Measurements from ENCODE around the gene FGF22. TPM values are rescaled to one million over a fixed set of nuclear protein-coding genes. Genes with fewer than 3 reads are reported as not detected.
"Not testable (repeated sequence)": the region's sequence is repeated elsewhere in the genome, so short reads cannot be mapped to it uniquely, and the experiment has no call there.

Gene FGF22
- total RNA-seq, 1 experiment from 2014 or later = not detected

- intact Hi-C loops (cut with micrococcal nuclease) = loop anchor here (1.0 to 5.0 kb wide), 2 partner anchors 69 to 78 kb away; partner anchors contain the start of gene HCN2
- Mint-ChIP-seq H3K9me3 (ENCODE audit: unreplicated experiment) (no peaks in the 10 kb centered on the region), H3K27me3 (ENCODE audit: insufficient read depth, unreplicated experiment) (no peaks in the 10 kb centered on the region), H3K36me3 (ENCODE audit: insufficient read depth, unreplicated experiment) (no peaks in the 10 kb centered on the region), H3K4me1 (ENCODE audit: insufficient read depth, unreplicated experiment) (peaks cover 25% of the 10 kb centered on the region), H3K4me3 (ENCODE audit: unreplicated experiment) (peak overlapping the region; percentile 56), H3K27ac (ENCODE audit: low read depth, unreplicated experiment) (no peak overlapping the region)
- BruUV-seq (replicated peaks) = no TSS peak
- TF ChIP-seq, protein P1, sequence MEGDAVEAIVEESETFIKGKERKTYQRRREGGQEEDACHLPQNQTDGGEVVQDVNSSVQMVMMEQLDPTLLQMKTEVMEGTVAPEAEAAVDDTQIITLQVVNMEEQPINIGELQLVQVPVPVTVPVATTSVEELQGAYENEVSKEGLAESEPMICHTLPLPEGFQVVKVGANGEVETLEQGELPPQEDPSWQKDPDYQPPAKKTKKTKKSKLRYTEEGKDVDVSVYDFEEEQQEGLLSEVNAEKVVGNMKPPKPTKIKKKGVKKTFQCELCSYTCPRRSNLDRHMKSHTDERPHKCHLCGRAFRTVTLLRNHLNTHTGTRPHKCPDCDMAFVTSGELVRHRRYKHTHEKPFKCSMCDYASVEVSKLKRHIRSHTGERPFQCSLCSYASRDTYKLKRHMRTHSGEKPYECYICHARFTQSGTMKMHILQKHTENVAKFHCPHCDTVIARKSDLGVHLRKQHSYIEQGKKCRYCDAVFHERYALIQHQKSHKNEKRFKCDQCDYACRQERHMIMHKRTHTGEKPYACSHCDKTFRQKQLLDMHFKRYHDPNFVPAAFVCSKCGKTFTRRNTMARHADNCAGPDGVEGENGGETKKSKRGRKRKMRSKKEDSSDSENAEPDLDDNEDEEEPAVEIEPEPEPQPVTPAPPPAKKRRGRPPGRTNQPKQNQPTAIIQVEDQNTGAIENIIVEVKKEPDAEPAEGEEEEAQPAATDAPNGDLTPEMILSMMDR (IDR thresholded peaks at IDR 0.05; ENCODE audit: unreplicated experiment) = peak; percentile 98
- peak; percentile 76 for DNase-seq (ENCODE audit: unreplicated experiment)
- CTCF ChIA-PET = interaction anchor here (0.6 to 2.2 kb wide), 2 partner anchors 59 to 69 kb away, joined by 3 to 7 read pairs; no protein-coding TSS in a partner anchor
- POLR2A ChIA-PET = no interaction called here
These were observed 25.3 kb downstream of the FGF22 start for GRCh38 chr19:664913-665443.

GRCh38 chr19:666985-667573 is 27.4 kb downstream of the FGF22 start:
- intact Hi-C loops (cut with micrococcal nuclease) = not testable (repeated sequence)

DNA sequence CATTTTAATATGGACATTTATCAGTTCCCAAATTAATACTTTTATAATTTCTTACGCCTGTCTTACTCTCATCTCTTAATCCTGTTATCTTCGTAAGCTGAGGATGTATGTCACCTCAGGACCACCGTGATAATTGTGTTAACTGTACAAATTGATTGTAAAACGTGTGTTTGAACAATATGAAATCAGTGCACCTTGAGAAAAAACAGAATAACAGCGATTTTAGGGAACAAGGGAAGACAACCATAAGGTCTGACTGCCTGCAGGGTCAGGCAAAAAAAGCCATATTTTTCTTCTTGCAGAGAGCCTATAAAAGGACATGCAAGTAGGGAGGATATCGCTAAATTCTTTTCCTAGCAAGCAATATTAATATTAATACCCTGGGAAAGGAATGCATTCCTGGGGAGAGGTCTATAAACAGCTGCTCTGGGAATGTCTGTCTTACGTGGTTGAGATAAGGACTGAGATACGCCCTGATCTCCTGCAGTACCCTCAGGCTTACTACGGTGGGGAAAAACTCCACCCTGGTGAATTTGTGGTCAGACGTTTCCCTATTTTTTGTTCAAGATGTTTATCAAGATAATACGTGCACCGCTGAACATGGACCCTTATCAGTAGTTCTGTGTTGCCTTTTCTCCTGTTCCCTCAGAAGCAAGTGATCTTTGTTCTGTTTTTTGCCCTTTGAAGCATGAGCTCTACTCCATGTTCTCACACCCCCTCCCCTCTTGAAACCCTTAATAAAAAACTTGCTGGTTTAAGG is 29.2 kb downstream of the FGF22 start:
- H3K27ac Mint-ChIP-seq (ENCODE audit: low read depth, unreplicated experiment); BruUV-seq (replicated peaks); H3K27me3 Mint-ChIP-seq (ENCODE audit: insufficient read depth, unreplicated experiment); H3K9me3 Mint-ChIP-seq (ENCODE audit: unreplicated experiment); DNase-seq (ENCODE audit: unreplicated experiment); H3K4me1 Mint-ChIP-seq (ENCODE audit: insufficient read depth, unreplicated experiment); H3K4me3 Mint-ChIP-seq (ENCODE audit: unreplicated experiment); H3K36me3 Mint-ChIP-seq (ENCODE audit: insufficient read depth, unreplicated experiment); intact Hi-C loops (cut with micrococcal nuclease): not testable (repeated sequence)
- CTCF ChIA-PET = interaction anchor here (0.6 to 1.8 kb wide), 4 partner anchors 10 to 489 kb away, joined by 3 to 7 read pairs (median 4); no protein-coding TSS in a partner anchor
- POLR2A ChIA-PET = interaction anchor here (3.0 kb wide), 1 partner anchor 10 kb away, joined by 12 read pairs; no protein-coding TSS in a partner anchor

More at GRCh38 chr19:666985-667573, 27.4 kb downstream of the FGF22 start:
- not testable (repeated sequence) for BruUV-seq (replicated peaks); H3K4me3 Mint-ChIP-seq (ENCODE audit: unreplicated experiment); H3K36me3 Mint-ChIP-seq (ENCODE audit: insufficient read depth, unreplicated experiment); H3K27me3 Mint-ChIP-seq (ENCODE audit: insufficient read depth, unreplicated experiment); H3K27ac Mint-ChIP-seq (ENCODE audit: low read depth, unreplicated experiment); H3K9me3 Mint-ChIP-seq (ENCODE audit: unreplicated experiment); DNase-seq (ENCODE audit: unreplicated experiment)
- ChIA-PET CTCF (interaction anchor here (0.6 to 2.2 kb wide), 6 partner anchors 9 to 104 kb away, joined by 3 to 7 read pairs (median 4); no protein-coding TSS in a partner anchor), POLR2A (interaction anchor here (0.6 to 0.7 kb wide), 2 partner anchors 11 to 67 kb away, joined by 3 read pairs; no protein-coding TSS in a partner anchor)
- H3K4me1 Mint-ChIP-seq (ENCODE audit: insufficient read depth, unreplicated experiment) = peaks cover 13% of the 10 kb centered on the region

- POLR2A ChIA-PET = interaction anchor here (3.0 kb wide), 1 partner anchor 9 kb away, joined by 12 read pairs; no protein-coding TSS in a partner anchor
- Mint-ChIP-seq H3K36me3 (ENCODE audit: insufficient read depth, unreplicated experiment) (no peaks in the 10 kb centered on the region), H3K4me1 (ENCODE audit: insufficient read depth, unreplicated experiment) (peaks cover 6% of the 10 kb centered on the region), H3K9me3 (ENCODE audit: unreplicated experiment) (no peaks in the 10 kb centered on the region), H3K27ac (ENCODE audit: low read depth, unreplicated experiment) (no peak overlapping the region), H3K27me3 (ENCODE audit: insufficient read depth, unreplicated experiment) (no peaks in the 10 kb centered on the region), H3K4me3 (ENCODE audit: unreplicated experiment) (no peak overlapping the region)
- intact Hi-C loops (cut with micrococcal nuclease) = no loop called here
- CTCF ChIA-PET = interaction anchor here (0.7 to 1.0 kb wide), 2 partner anchors 63 to 85 kb away, joined by 3 to 5 read pairs; no protein-coding TSS in a partner anchor
- no TSS peak for BruUV-seq (replicated peaks)
- TF ChIP-seq, protein P1 (IDR thresholded peaks at IDR 0.05; ENCODE audit: unreplicated experiment) = no peak
- DNase-seq (ENCODE audit: unreplicated experiment) = no peak
These were observed 31.0 kb downstream of the FGF22 start for GRCh38 chr19:670609-671075.

All from MCF 10A (cell line).